CD14-positive monocyte (primary cell): ENCODE data around the gene IRX4. TPM values are rescaled to one million over a fixed set of nuclear protein-coding genes. Genes with fewer than 3 reads are reported as not detected.

Experiments
- DNase-seq, 3 donors: peaks; one replicate each; pipeline ENCODE4 v3.0.0-alpha.2; 2011 to 2022
- H2AFZ ChIP-seq: 2 replicates; pipeline ENCODE4 v1.6.0; 2012; ENCODE audit warnings: mild to moderate bottlenecking, low read depth, low read length, inconsistent platforms; ENCODE audit not compliant: insufficient read depth, poor library complexity, severe bottlenecking
- H3K27ac ChIP-seq, 2 donors: 1 replicate in 1 of 2; 2 replicates in 1 of 2; pipeline ENCODE4 v1.5.1; 2012 to 2013; ENCODE audit warnings: low read length in 2 of 2, control low read depth in 1 of 2, inconsistent platforms in 1 of 2, low read depth in 1 of 2, mild to moderate bottlenecking in 1 of 2
- H3K27me3 ChIP-seq, 2 donors: one replicate each; pipeline versions ENCODE4 v1.6.0 to v1.6.1; 2011 to 2013; ENCODE audit warnings: low read length in 2 of 2; ENCODE audit not compliant: control insufficient read depth in 2 of 2, insufficient read depth in 2 of 2
- H3K36me3 ChIP-seq, 2 donors: replicated peaks in 1 of 2; 1 replicate in 1 of 2; 2 replicates in 1 of 2; pipeline versions ENCODE4 v1.5.1 to v1.6.1; 2012 to 2013; ENCODE audit warnings: low read length in 2 of 2, control low read depth in 1 of 2, inconsistent platforms in 1 of 2, mild to moderate bottlenecking in 1 of 2; ENCODE audit not compliant: insufficient read depth in 2 of 2, control insufficient read depth in 1 of 2
- H3K4me1 ChIP-seq, 2 donors: 1 replicate in 1 of 2; 2 replicates in 1 of 2; pipeline versions ENCODE4 v1.5.1 to v1.6.1; 2012 to 2013; ENCODE audit warnings: low read length in 2 of 2, control low read depth in 1 of 2, inconsistent platforms in 1 of 2, mild to moderate bottlenecking in 1 of 2, moderate library complexity in 1 of 2; ENCODE audit not compliant: insufficient read depth in 2 of 2, control insufficient read depth in 1 of 2
- H3K4me2 ChIP-seq: replicated peaks from 2 replicates; pipeline ENCODE3; 2012; ENCODE audit warnings: low read length, moderate library complexity, mild to moderate bottlenecking; ENCODE audit not compliant: poor library complexity, severe bottlenecking; ENCODE audit errors: extremely low read depth
- H3K4me3 ChIP-seq, 3 experiments: fragments of 200-600 bp in 1 of 3; sonication (generic) in 1 of 3; replicated peaks in 1 of 3; 1 replicate in 2 of 3; 2 replicates in 1 of 3; pipeline ENCODE4 v1.5.1; 2011 to 2013; ENCODE audit warnings: low read length in 3 of 3, mild to moderate bottlenecking in 3 of 3, control low read depth in 2 of 3, low read depth in 2 of 3, inconsistent platforms in 1 of 3, moderate library complexity in 1 of 3
- H3K79me2 ChIP-seq: 2 replicates; pipeline ENCODE4 v1.6.0; 2012; ENCODE audit warnings: mild to moderate bottlenecking, control low read depth, inconsistent platforms, low read length, moderate library complexity; ENCODE audit not compliant: insufficient read depth
- H3K9ac ChIP-seq: 2 replicates; pipeline ENCODE4 v1.6.0; 2017; ENCODE audit warnings: low read length, mild to moderate bottlenecking; ENCODE audit not compliant: insufficient read depth, poor library complexity, severe bottlenecking
- H3K9me3 ChIP-seq, 2 donors: replicated peaks in 1 of 2; 1 replicate in 1 of 2; 2 replicates in 1 of 2; pipeline versions ENCODE4 v1.5.1 to v1.6.1; 2012 to 2013; ENCODE audit warnings: low read length in 2 of 2, control low read depth in 1 of 2; ENCODE audit not compliant: control insufficient read depth in 1 of 2, insufficient read depth in 1 of 2
- H4K20me1 ChIP-seq: 2 replicates; pipeline ENCODE4 v1.6.0; 2012; ENCODE audit warnings: mild to moderate bottlenecking, low read length, control low read depth, moderate library complexity; ENCODE audit not compliant: insufficient read depth
- H3K27ac Mint-ChIP-seq, 7 donors: one replicate each; pipeline ENCODE4 v1.8.0; 2020; ENCODE audit warnings: mild to moderate bottlenecking in 7 of 7, mixed read lengths in 7 of 7, moderate library complexity in 6 of 7, inconsistent platforms in 2 of 7
- H3K27me3 Mint-ChIP-seq, 3 donors: one replicate each; pipeline ENCODE4 v1.8.0; 2021 to 2022; ENCODE audit warnings: low read depth in 3 of 3, mild to moderate bottlenecking in 3 of 3, mixed read lengths in 3 of 3, moderate library complexity in 3 of 3, inconsistent platforms in 1 of 3
- H3K36me3 Mint-ChIP-seq, 2 donors: one replicate each; pipeline ENCODE4 v1.8.0; 2020; ENCODE audit warnings: mixed read lengths in 2 of 2, inconsistent platforms in 1 of 2, mild to moderate bottlenecking in 1 of 2
- H3K4me1 Mint-ChIP-seq: one replicate; pipeline ENCODE4 v1.8.0; 2020; ENCODE audit warnings: mild to moderate bottlenecking, mixed read lengths
- H3K4me3 Mint-ChIP-seq, 2 donors: one replicate each; pipeline ENCODE4 v1.8.0; 2020; ENCODE audit warnings: mild to moderate bottlenecking in 2 of 2, mixed read lengths in 2 of 2, moderate library complexity in 1 of 2
- H3K9me3 Mint-ChIP-seq, 7 donors: one replicate each; pipeline ENCODE4 v1.8.0; 2020 to 2022; ENCODE audit warnings: mixed read lengths in 7 of 7, mild to moderate bottlenecking in 6 of 7, moderate library complexity in 6 of 7, inconsistent platforms in 2 of 7
- WGBS: methylation state at CpG from one replicate; pipeline ENCODE4 v1.1.5; 2013; ENCODE audit warnings: missing lambda C conversion rate; ENCODE audit not compliant: insufficient coverage; 5-methylcytosine and 5-hydroxymethylcytosine counted together
- intact Hi-C, 2 donors: fragments of 100-400 bp; cut with micrococcal nuclease; formaldehyde crosslinking; loops; one replicate each; pipeline versions ENCODE4 v1.15.0 to v1.15.1; 2023
- polyA plus RNA-seq, 3 donors: library from polyadenylated mRNA; depleted of rRNA in 1 of 3; unstranded in 2 of 3; stranded (reverse) in 1 of 3; fragments of 300-500 nt in 2 of 3; fragments of >200 nt in 1 of 3; fragmentation: Illumina TruSeq in 2 of 3; gene quantifications; 1 replicate in 2 of 3; 2 replicates in 1 of 3; pipeline ENCODE4 v1.2.3, GENCODE V29; 2012 to 2021
- TF ChIP-seq, protein P1 (sequence below): fragments of 200-600 bp; IDR thresholded peaks from one replicate; pipeline ENCODE4 v1.8.0; 2022; ENCODE audit warnings: antibody characterized with exemption, mild to moderate bottlenecking

IRX4 gene
- polyA plus RNA-seq, 3 donors = not detected

GRCh38 chr5:1908931-1909330, 26.2 kb upstream of the IRX4 start:
- Histone ChIP-seq H3K4me2 (no peak overlapping the region), H3K9ac (no peak overlapping the region), H3K4me3 (no peak overlapping the region), H2AFZ (no peak overlapping the region), H3K79me2 (no peaks in the 10 kb centered on the region), H3K4me1 (no peaks in the 10 kb centered on the region), H3K27me3 (no peaks in the 10 kb centered on the region), H3K36me3 (no peaks in the 10 kb centered on the region), H3K27ac (no peak overlapping the region), H3K9me3 (peaks cover 0 to 13% of the 10 kb centered on the region in 2 donors), H4K20me1 (no peaks in the 10 kb centered on the region)
- WGBS = 86% methylated on average over 8 of the region's 8 CpGs
- TF ChIP-seq, protein P1, sequence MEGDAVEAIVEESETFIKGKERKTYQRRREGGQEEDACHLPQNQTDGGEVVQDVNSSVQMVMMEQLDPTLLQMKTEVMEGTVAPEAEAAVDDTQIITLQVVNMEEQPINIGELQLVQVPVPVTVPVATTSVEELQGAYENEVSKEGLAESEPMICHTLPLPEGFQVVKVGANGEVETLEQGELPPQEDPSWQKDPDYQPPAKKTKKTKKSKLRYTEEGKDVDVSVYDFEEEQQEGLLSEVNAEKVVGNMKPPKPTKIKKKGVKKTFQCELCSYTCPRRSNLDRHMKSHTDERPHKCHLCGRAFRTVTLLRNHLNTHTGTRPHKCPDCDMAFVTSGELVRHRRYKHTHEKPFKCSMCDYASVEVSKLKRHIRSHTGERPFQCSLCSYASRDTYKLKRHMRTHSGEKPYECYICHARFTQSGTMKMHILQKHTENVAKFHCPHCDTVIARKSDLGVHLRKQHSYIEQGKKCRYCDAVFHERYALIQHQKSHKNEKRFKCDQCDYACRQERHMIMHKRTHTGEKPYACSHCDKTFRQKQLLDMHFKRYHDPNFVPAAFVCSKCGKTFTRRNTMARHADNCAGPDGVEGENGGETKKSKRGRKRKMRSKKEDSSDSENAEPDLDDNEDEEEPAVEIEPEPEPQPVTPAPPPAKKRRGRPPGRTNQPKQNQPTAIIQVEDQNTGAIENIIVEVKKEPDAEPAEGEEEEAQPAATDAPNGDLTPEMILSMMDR = no peak
- intact Hi-C loops = no loop called here
- Mint-ChIP-seq H3K36me3 (no peaks in the 10 kb centered on the region), H3K4me3 (no peak overlapping the region), H3K27ac (no peak overlapping the region), H3K27me3 (peaks cover 0 to 5% (median 2%) of the 10 kb centered on the region in 3 donors), H3K9me3 (peaks cover 0 to 15% (median 6%) of the 10 kb centered on the region in 7 donors), H3K4me1 (no peaks in the 10 kb centered on the region)
- no peak for DNase-seq

DNA sequence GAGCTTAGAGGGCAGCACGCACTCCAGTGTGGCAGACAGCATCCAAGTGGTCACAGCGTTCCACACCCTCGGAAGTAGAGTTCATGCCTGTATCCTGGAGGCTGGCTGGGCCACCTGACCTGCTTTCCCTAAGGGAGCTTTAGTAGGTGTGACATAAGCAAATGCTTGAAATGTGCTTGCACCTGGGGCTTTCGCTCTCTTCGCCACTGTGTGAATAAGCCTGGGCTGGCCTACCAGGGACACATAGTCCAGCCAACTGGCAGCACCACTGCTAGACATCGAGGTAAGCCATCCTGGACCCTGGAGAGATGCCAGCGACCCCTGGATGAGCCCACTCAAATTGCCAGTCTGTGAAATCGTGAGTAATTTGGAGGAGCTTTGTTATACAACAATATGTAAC, 24.9 kb upstream of the IRX4 start:
- intact Hi-C loops = no loop called here
- no peak overlapping the region for H3K27ac ChIP-seq
- Mint-ChIP-seq H3K4me1 (no peaks in the 10 kb centered on the region), H3K4me3 (no peak overlapping the region), H3K27ac (no peak overlapping the region), H3K9me3 (peaks cover 4 to 20% (median 8%) of the 10 kb centered on the region in 7 donors), H3K36me3 (no peaks in the 10 kb centered on the region), H3K27me3 (peaks cover 0 to 5% (median 3%) of the 10 kb centered on the region in 3 donors)
- no peak overlapping the region for H3K4me2 ChIP-seq
- WGBS = 70% methylated on average over 5 of the region's 8 CpGs
- H3K4me3 ChIP-seq = no peak overlapping the region
- H3K79me2 ChIP-seq = no peaks in the 10 kb centered on the region
- TF ChIP-seq, protein P1 = no peak
- H3K36me3 ChIP-seq = no peaks in the 10 kb centered on the region
- no peaks in the 10 kb centered on the region for H3K27me3 ChIP-seq
- H4K20me1 ChIP-seq = no peaks in the 10 kb centered on the region
- DNase-seq = no peak
- H2AFZ ChIP-seq = no peak overlapping the region
- no peaks in the 10 kb centered on the region for H3K4me1 ChIP-seq
- H3K9me3 ChIP-seq = peaks cover 0 to 14% of the 10 kb centered on the region in 2 donors
- no peak overlapping the region for H3K9ac ChIP-seq
